D721Med (cell line): ENCODE data around the gene MAPT.

Experiments
- DNase-seq: peaks from one replicate; pipeline ENCODE4 v3.0.0; 2011; ENCODE audit warnings: low spot score; ENCODE audit not compliant: insufficient read length
- FAIRE-seq: peaks from 2 replicates; lab custom pipeline; 2011; peaks lifted over from hg19 to GRCh38; lab: Jason Lieb, UNC
- TF ChIP-seq, protein P1 (sequence below): IDR thresholded peaks from 2 replicates; pipeline ENCODE4 v1.5.1; 2012; ENCODE audit warnings: mild to moderate bottlenecking, control low read depth; ENCODE audit not compliant: insufficient read depth; ENCODE audit errors: missing control alignments

MAPT gene

DNA sequence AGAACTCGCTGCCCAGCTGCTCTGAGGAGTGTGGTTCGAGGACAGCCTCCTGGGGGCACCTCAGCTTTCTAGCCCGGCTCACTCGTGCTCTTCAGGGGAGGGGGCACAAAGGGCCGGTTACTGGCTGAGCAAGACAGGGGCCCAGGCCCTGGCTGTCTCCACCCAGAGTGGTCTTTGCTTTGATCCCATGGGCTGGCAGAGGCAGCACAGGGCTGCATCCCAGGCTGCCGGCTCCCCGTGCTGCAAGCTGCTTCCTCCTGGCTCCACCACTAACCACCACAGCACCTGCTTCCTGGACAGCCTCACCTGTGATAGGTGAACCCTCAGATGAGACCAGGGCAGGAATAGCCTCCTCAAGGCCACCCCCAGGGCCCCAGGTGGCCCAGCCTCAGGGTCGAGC lies 42.9 kb upstream of the MAPT start:
- FAIRE-seq = no peak
- TF ChIP-seq, protein P1, sequence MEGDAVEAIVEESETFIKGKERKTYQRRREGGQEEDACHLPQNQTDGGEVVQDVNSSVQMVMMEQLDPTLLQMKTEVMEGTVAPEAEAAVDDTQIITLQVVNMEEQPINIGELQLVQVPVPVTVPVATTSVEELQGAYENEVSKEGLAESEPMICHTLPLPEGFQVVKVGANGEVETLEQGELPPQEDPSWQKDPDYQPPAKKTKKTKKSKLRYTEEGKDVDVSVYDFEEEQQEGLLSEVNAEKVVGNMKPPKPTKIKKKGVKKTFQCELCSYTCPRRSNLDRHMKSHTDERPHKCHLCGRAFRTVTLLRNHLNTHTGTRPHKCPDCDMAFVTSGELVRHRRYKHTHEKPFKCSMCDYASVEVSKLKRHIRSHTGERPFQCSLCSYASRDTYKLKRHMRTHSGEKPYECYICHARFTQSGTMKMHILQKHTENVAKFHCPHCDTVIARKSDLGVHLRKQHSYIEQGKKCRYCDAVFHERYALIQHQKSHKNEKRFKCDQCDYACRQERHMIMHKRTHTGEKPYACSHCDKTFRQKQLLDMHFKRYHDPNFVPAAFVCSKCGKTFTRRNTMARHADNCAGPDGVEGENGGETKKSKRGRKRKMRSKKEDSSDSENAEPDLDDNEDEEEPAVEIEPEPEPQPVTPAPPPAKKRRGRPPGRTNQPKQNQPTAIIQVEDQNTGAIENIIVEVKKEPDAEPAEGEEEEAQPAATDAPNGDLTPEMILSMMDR = no peak
- DNase-seq = no peak

DNA sequence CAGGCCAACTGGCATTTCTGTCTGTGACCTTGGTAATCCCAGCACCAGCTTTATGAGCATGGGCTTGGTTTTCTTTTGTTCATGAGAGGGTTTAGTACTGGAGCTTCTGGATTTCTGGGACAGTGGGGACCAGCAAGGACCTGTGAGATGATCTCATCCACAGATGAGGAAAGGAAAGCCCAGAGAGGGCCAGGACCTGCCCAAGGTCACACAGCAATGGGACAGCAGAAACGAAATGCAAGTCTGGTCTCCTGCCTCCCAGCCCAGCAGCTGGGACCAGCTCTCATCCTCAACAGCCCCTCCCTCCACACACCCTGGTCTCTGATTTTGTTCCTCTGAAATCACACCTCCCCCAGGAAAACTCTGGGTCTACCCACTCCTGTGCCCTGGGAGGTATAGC lies 42.5 kb upstream of the MAPT start:
- FAIRE-seq (no peak), DNase-seq (no peak)
- TF ChIP-seq, protein P1 = no peak

DNA sequence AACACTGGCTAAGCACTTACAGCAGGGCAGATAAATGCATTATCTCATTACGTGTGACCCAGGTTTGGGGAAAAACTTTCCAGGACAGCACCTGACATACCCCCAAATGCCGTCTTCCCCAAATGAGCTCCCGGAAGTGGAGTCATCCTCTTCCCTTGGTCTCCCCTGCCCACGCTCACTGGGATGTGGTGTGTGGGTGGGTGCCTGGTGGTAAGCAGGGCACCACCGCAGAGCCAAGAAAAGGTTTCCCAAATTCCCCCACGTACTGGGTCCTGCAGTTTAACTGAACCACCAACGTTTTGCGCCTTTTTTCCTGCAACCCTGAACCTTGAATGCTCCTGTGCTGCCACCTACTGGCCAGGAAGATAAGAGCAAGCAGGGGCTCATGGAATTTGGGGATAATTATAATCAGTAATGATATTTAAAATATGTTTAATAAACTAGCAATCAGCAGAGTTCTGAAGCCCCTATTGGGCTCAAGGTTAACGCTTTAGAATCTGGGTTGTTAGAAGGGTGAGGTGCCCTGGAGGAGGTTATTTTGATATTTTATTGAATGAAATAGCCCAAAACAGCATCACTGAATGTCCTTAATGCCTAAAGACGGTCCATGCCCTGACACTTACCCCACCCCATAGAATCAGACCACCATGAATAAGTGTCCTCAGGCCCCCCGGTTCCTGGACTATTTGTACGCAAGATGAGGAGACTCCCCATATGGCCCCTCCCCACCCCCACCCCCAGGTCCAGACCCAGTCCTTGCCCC lies 41.6 kb upstream of the MAPT start:
- no peak for FAIRE-seq

DNA sequence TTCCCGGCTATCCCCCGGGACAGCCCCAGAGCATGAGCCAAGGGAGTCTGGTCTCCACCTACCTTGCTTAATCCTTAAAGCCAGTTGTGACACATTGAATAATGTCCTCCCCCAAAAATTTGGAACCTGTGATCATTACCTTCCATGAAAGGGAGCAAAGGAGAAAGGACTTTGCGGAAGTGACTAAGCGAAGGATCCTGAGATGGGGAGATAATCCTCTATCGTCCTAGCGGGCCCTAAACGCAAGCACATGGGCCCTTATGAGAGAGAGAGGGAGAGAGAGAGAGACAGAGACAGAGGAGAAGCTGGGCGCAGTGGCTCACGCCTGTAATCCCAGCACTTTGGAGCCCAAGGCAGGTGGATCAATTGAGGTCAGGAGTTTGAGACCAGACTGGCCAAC lies 40.1 kb upstream of the MAPT start:
- DNase-seq (no peak), FAIRE-seq (no peak)
- TF ChIP-seq, protein P1 = no peak

More for the DNA sequence above, 41.6 kb upstream of the MAPT start:
- TF ChIP-seq, protein P1 = peak; percentile 100
- DNase-seq = no peak

DNA sequence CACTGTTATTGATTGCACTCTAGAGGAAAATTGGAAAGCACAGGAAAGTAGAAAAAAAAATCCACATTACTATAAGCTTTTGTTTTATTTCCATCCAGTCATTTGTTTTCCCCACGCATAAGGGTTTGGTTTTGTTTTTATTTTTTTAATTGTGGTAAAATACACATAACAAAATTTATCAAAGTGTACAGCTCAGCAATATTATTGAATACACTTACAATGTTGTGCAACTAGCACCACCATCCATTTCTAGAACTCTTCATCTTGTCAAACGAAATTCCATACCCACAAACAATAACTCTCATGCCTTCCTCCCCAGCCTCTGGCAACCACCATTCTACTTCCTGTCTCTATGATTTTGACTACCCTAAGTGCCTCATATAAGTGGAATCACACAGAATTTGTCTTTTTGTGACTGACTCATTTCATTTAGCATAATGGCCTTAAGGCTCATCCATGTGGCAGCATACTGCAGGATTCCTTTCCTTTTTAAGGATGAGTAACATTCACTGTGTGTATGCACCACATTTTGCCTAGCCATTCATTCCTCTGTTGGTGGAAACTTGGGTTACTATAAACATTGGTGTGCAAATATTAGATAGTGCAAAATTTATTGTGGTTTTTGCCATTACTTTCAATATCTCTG lies 38.5 kb upstream of the MAPT start:
- no peak for DNase-seq
- FAIRE-seq = no peak
- TF ChIP-seq, protein P1 = no peak

DNA sequence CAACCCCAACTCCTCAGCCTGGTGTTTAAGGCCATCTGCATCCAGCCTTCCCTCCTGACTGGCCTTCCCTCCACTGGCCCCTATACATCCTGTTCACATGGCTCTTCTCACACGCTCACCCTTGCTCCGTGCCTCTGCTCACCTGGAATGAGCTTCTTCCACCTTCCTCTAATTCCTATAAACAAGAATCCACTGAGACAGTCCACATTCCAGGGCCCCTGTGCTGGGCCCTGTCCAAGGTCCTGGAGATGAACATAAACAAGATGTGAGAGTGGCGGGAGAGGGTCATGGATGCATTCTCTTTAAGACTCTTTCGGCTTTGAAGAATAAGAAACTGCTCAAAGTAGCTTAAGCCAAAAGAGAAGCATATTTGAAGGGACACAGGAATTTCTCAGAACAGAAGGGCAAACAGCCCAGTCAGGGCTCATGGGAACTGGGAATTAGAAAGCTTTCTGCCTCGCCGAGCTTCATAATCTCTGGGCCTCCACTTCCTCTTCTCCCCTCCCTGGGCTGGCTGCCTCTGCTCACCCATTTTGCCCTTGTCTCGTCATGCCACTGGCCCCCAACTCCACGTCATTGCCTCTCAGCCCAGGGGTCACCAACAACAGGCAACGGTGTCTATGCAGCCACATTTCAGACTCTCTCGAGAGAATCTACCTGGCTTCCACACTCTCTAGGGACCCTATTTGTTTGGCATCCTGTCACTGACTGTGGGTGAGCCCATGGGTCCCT lies 36.2 kb upstream of the MAPT start:
- TF ChIP-seq, protein P1 = no peak
- FAIRE-seq (no peak), DNase-seq (no peak)
